Kidney epithelial cell (primary cell): ENCODE results near the gene MYH9. TPM values are rescaled to one million over a fixed set of nuclear protein-coding genes. Genes with fewer than 3 reads are reported as not detected.
"Not testable (repeated sequence)": the region's sequence is repeated elsewhere in the genome, so short reads cannot be mapped to it uniquely, and the experiment has no call there.

Source experiments
- DNase-seq: peaks from one replicate; pipeline ENCODE4 v3.0.0-alpha.2; 2010; ENCODE audit warnings: low read depth
- H3K27me3 ChIP-seq: 2 replicates; pipeline ENCODE4 v1.6.0; 2011; ENCODE audit warnings: low read length; ENCODE audit not compliant: control insufficient read depth, insufficient read depth
- H3K36me3 ChIP-seq: 2 replicates; pipeline ENCODE4 v1.5.1; 2011; ENCODE audit warnings: low read length; ENCODE audit not compliant: control insufficient read depth, insufficient read depth
- H3K4me3 ChIP-seq: 2 replicates; pipeline ENCODE4 v1.5.1; 2011; ENCODE audit warnings: low read depth, mild to moderate bottlenecking, control low read depth, low read length
- total RNA-seq: library from RNA; depleted of rRNA; stranded (reverse); fragments of >200 nt; gene quantifications from 2 replicates; pipeline ENCODE4 v1.2.3, GENCODE V29; 2015
- TF ChIP-seq, protein P1 (sequence below): IDR thresholded peaks from 2 replicates; pipeline ENCODE4 v1.5.1; 2011; ENCODE audit warnings: mild to moderate bottlenecking, moderate library complexity, low read length, control low read depth, inconsistent platforms; ENCODE audit not compliant: insufficient read depth, poor library complexity, severe bottlenecking

Gene MYH9
- total RNA-seq, 1 donor from 2014 or later: 1,580 TPM

DNA sequence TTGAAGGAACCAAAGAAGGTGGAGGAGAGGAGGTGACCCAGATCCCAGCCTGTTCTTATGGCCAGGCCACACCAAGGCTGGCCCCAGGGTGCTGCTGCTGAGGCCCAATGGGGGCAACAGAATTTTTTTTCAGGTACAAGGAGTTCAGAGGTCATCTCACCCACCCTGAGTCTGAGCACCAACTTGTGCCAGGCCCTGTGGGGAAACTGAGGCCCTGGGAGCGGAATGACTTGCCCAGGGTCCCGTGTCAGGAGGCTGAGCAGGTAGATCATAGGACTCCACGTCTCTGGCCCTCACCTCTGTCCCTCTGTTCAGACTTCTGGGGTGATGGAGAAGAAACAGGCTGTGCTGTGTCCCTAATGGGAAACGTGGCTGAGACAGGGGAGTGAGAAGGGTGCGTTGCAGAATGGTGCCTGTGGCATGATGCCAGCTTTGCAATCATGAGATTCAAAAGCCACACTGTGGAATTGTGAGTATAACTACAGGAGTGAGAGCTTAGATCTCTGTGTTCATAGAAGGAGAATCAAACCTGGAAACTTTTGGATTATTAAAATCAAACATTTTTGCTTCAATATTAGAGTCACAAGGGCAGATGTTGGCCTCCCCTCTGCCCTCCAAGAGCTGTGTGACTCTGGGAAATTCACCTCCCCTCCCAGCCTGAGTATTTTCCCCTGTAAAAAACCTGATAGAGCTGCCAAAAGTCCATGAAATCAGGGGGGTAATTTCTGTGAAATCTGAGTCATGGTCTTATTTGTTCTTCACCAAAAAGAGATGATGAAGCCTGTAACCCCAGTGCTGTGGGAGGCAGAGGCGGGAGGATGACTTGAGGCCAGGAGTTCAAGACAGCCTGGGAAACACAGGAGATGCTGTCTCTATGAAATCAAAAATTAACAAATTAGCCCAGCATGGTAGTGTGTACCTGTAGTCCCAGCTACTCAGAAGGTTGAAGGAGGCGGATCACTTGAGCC lies 134.0 kb downstream of the MYH9 start:
- H3K4me3 ChIP-seq: no peak overlapping the region
- no peaks in the 10 kb centered on the region for H3K27me3 ChIP-seq
- TF ChIP-seq, protein P1, sequence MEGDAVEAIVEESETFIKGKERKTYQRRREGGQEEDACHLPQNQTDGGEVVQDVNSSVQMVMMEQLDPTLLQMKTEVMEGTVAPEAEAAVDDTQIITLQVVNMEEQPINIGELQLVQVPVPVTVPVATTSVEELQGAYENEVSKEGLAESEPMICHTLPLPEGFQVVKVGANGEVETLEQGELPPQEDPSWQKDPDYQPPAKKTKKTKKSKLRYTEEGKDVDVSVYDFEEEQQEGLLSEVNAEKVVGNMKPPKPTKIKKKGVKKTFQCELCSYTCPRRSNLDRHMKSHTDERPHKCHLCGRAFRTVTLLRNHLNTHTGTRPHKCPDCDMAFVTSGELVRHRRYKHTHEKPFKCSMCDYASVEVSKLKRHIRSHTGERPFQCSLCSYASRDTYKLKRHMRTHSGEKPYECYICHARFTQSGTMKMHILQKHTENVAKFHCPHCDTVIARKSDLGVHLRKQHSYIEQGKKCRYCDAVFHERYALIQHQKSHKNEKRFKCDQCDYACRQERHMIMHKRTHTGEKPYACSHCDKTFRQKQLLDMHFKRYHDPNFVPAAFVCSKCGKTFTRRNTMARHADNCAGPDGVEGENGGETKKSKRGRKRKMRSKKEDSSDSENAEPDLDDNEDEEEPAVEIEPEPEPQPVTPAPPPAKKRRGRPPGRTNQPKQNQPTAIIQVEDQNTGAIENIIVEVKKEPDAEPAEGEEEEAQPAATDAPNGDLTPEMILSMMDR: no peak
- no peak for DNase-seq
- no peaks in the 10 kb centered on the region for H3K36me3 ChIP-seq

DNA sequence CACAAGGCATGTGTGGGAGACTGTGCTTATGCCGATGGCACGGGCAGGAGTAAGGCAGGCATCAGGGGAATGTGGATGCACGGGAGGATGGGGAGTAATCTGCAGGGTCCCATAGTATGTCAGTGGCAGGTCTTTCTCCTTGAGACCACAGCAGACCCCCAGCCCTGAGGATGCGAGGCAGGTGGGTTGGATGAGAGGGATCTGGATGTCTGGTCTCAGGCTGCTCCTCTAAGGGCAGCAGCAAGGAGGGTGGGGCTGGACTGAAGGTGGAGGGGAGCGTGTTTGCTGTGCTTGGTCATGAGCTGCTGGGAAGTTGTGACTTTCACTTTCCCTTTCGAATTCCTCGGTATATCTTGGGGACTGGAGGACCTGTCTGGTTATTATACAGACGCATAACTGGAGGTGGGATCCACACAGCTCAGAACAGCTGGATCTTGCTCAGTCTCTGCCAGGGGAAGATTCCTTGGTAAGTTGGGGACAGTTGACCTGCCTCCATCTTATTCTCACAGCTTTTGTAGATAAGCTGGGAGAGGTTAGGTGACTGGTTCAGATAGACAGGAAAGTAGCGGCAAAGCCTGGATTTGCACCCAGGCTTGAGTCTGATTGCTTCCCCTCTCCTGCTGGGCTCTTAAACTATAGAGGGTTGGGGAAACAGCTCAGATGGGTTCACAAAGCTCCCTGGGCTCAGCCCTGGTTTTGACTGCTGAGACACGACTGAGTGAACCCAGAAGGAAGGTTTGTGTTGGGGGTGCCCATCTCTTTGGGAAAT lies 134.8 kb downstream of the MYH9 start, which contains the start of gene APOL1:
APOL1 (plus strand) TSS at position 380 of the 769 bp plus-strand sequence. CDS start 1,823 bp downstream, outside the sequence.
- no peak for DNase-seq
- Histone ChIP-seq H3K4me3 (peak within 1 kb of the TSS; percentile 11), H3K27me3 (no peaks in the 10 kb centered on the region), H3K36me3 (no peaks in the 10 kb centered on the region)
- TF ChIP-seq, protein P1: no peak

DNA sequence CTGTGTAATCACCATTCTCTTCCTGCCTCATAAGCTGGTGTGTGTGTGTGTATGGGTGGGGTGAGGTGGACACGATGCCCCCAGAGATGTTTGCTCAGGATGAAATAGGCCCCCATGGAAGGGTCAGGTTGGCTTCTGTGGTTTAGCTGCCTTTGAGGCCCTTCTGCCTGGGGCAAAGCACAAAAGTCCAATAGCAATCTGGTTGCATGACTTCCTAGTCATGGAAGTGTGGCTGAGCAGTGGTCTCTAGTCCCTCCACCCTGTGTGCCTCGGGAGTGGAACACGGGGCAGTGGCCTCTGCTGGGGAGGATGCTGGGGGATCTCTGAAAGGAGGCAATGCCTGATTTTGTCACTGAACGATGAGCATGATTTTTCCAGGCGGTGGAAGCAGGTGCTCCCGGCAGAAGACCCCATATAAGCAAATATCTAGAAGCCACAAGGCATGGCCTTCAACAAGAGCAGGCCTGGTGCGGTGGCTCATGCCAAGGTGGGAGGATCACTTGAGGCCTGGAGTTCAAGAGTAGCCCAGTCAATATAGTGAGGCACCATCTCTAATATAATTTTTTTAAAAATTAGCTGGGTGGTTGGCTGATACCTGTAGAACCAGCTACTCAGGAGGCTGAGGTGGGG lies 135.7 kb downstream of the MYH9 start:
- not testable (repeated sequence) for DNase-seq, H3K27me3 ChIP-seq, H3K4me3 ChIP-seq, H3K36me3 ChIP-seq

DNA sequence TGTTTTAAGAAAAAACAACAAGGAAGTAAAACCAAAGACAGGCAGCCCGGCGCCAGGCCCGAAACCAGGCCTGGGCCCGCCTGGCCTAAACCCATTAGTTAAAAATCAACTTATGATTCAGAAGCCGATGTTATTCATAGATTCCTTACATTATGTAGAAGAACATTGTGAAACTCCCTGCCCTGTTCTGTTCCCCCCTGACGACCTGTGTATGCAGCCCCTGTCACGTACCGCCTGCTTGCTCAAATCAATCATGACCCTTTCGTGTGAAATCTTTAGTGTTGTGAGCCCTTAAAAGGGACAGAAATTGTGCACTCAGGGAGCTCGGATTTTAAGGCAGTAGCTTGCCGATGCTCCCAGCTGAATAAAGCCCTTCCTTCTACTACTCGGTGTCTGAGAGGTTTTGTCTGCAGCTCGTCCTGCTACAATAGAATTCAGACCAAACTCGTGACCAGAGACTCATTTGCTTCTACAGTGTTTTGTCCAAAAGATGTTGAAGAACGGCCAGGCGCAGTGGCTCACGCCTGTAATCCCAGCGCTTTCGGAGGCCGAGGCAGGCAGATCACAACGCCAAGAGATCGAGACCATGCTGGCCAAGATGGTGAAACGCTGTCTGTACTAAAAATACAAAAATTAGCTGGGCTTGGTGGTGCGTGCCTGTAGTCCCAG lies 137.3 kb downstream of the MYH9 start:
- not testable (repeated sequence) for H3K27me3 ChIP-seq, H3K36me3 ChIP-seq, DNase-seq, H3K4me3 ChIP-seq

DNA sequence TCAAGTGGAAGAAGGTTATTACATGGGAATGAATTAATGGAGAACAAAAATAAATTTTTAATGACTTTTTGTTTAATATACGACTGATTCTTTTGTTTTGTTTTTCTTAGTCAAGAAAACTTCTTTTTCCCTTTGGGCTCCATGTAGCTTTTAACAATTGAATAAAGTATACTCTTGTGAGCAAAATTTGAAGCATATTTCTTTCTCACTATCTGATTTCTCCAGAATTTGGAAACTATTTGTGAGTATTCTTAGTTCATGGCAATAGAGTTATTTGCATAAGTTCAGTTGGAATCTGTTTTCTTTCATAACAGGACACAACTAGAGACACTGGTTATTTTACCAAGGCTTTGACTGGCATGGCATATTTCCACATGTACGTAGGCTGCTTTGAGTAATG lies 138.6 kb downstream of the MYH9 start:
- H3K4me3 ChIP-seq: no peak overlapping the region
- no peaks in the 10 kb centered on the region for H3K27me3 ChIP-seq
- H3K36me3 ChIP-seq: no peaks in the 10 kb centered on the region
- TF ChIP-seq, protein P1: no peak
- DNase-seq: no peak

DNA sequence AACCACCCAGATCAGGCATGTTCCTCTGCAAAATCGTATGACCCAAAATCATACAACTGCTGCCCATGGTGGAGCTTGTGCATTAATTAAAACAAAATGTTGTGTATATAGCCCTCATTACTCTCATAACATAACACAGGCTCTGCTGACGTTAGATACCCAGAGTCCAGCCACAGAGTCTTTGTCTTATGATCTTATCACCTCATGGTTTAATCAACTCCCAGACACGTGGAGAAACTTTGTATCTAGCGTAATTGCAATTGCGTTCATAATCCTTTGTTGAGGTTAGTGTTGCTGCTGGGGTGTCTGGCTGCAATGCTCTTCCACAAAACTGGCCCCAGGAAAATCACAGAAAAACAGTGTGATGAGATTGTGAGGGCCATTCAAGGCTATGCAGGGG lies 139.8 kb downstream of the MYH9 start:
- Histone ChIP-seq H3K36me3 (no peaks in the 10 kb centered on the region), H3K27me3 (no peaks in the 10 kb centered on the region), H3K4me3 (no peak overlapping the region)
- no peak for DNase-seq
- TF ChIP-seq, protein P1: no peak
